ENCODE data around the gene IFITM2.
"Not testable (repeated sequence)": the region's sequence is repeated elsewhere in the genome, so short reads cannot be mapped to it uniquely, and the experiment has no call there.

IFITM2 gene

DNA sequence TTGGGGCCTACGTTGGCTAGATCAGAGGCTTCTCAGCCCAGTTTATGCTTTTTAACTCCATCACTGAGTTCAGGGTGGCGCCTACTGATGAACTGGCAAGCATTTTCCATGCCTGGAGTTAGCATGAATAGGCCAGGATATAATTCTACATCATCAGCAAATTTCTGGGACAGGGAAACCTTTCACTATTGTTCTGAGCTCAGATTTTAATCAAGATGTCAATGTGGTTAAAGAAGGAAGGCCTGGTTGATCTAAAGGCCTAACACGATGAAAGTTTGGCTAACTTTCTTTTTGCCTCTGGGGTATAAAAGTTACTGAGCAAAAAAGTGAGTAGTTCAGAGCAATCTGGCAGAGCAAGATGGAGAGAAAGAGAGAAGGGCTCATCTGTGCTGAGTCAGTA lies 34.7 kb downstream of the IFITM2 start:
- no peak for DNase-seq (ENCODE audit: low read depth in 2 of 2)

- no peak for DNase-seq (ENCODE audit: low read depth in 2 of 2)
Observed at GRCh38 chr11:344836-345578, 37.4 kb downstream of the IFITM2 start.

DNA sequence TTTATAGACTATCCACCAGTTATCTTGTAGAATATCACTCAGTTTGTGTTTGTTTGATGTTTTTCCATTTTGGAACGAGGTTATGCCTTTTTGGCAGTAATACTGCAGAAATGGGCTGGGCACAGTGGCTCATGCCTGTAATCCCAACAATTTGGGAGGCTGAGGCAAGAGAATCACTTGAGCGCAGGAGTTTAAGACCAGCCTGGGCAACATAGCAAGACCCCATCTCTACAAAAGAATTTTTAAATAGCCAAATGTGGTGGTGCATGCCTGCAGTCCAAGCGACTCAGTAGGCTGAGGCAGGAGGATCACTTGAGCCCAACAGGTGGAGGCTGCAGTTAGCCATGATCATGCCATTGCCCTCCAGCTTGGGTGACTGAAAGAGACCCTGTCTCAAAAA lies 38.9 kb downstream of the IFITM2 start:
- no peak for DNase-seq (ENCODE audit: low read depth in 2 of 2)

DNA sequence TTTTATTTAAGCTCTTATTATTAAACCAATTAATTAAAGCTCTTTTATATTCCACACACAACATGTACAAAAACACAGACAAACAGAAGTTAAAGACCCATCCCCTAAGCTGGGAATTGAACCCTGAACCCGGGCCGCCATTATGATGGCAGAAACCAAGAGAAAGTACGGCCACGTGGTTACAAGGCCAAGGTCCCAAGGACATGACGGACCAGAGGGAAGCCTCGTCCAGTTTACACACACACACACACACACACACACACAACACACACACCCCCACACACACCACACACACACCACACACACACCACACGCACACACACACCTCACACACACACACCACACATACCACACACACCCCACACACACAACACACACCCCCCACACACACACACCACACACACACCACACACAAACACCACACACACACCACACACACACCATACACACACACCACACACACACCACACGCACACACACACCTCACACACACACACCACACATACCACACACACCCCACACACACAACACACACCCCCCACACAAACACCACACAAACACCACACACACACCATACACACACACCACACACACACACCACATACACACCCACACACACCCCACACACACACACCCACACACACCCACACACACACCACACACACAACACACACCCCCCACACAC lies 41.8 kb downstream of the IFITM2 start:
- DNase-seq (ENCODE audit: low read depth in 2 of 2) = not testable (repeated sequence)

- DNase-seq (ENCODE audit: low read depth in 2 of 2) = not testable (repeated sequence)
Observed at GRCh38 chr11:350033-350722, 42.6 kb downstream of the IFITM2 start.

DNA sequence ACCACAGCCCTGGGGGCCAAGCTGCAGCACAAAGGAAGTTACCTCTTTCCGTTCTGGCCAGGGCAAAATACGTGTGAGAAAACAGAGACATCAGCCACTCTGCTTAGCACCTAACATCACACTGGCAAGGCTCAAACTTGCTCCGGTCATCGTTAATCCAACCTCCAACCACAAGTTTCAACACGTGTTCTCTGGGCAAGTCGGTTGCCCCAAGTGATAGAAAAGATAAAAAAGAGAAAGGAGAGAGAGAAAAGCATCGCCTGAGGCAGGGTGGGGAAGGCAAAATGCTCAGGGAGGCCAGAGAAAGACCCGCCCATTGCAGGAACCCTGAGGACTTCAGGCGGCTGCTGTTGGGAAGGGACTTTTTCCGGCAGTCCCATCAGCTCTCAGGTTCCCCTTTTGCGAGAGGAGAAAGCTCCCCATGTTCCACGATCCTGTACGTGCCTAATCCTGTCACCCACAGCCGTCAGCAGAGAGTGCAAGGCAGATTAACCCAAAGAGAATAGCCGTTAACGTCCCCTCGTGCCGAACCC lies 43.2 kb downstream of the IFITM2 start:
- DNase-seq (ENCODE audit: low read depth in 2 of 2) = no peak

- DNase-seq (ENCODE audit: low read depth in 2 of 2) = no peak
Observed at GRCh38 chr11:351411-351810, 43.8 kb downstream of the IFITM2 start.

DNA sequence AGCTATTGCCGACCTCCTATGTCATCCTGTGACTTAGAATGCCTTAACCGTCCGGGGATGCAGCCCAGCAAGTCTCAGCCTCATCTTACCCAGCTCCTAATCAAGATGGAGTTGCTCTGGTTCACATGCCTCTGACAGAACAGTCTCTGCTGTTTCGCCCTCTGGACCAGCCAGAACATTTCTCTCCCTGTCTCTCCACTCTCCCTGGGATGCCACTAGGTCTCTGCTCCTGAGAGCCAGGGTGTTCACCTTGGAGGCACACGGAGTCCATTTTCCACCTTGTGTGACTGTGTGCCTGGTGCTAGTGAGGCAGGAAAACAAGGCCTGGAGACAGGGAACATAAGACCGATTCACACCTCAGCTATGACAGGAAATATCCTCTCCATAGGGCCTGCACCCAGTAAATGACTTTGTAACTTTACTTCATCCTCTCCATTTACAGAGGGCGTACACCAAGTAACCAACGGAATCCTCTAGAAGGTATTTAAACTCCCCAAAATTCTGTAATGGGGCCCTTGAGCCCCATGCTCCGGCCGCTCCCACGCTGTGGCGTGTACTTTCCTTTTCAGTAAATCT lies 44.9 kb downstream of the IFITM2 start:
- DNase-seq (ENCODE audit: low read depth in 2 of 2) = no peak

- DNase-seq (ENCODE audit: low read depth in 2 of 2) = no peak
Observed at GRCh38 chr11:353179-353873, 45.7 kb downstream of the IFITM2 start.

- DNase-seq (ENCODE audit: low read depth in 2 of 2) = peak; percentile 58 to 73
Observed at GRCh38 chr11:355581-356458, 48.2 kb downstream of the IFITM2 start.

GRCh38 chr11:356610-357009 lies 49.0 kb downstream of the IFITM2 start:
- DNase-seq (ENCODE audit: low read depth in 2 of 2) = no peak

GRCh38 chr11:357582-357981 lies 50.0 kb downstream of the IFITM2 start:
- DNase-seq (ENCODE audit: low read depth in 2 of 2) = no peak

GRCh38 chr11:358129-358800 lies 50.6 kb downstream of the IFITM2 start:
- DNase-seq (ENCODE audit: low read depth in 2 of 2) = no peak
